ENCODE results near the gene C6orf132. TPM values are rescaled to one million over a fixed set of nuclear protein-coding genes. Genes with fewer than 3 reads are reported as not detected.
A peak's percentile ranks its signal among the peaks of the same experiment; 100 is the strongest.
"Not testable (repeated sequence)": the region's sequence is repeated elsewhere in the genome, so short reads cannot be mapped to it uniquely, and the experiment has no call there.

Gene C6orf132
- total RNA-seq, 2 donors from 2014 or later: 0.26 to 0.65 TPM

- Mint-ChIP-seq H3K27ac (no peak overlapping the region), H3K9me3 (no peaks in the 10 kb centered on the region), H3K4me3 (no peak overlapping the region), H3K36me3 (ENCODE audit: insufficient read depth in 2 of 2) (no peaks in the 10 kb centered on the region), H3K4me1 (ENCODE audit: low read depth) (no peaks in the 10 kb centered on the region), H3K27me3 (ENCODE audit: low read depth) (no peaks in the 10 kb centered on the region)
- DNase-seq (no peak), ATAC-seq (replicated peaks in 1 of 2) (no peak)
These were observed 29.6 kb upstream of the C6orf132 start for GRCh38 chr6:42171813-42172581.

GRCh38 chr6:42169780-42170179 is 27.4 kb upstream of the C6orf132 start:
- H3K9me3 Mint-ChIP-seq; H3K27ac Mint-ChIP-seq; DNase-seq; H3K4me1 Mint-ChIP-seq (ENCODE audit: low read depth); H3K4me3 Mint-ChIP-seq; ATAC-seq (replicated peaks in 1 of 2); H3K27me3 Mint-ChIP-seq (ENCODE audit: low read depth); H3K36me3 Mint-ChIP-seq (ENCODE audit: insufficient read depth in 2 of 2): not testable (repeated sequence)

- ATAC-seq (replicated peaks in 1 of 2) (no peak), DNase-seq (no peak)
- no peak overlapping the region for H3K27ac Mint-ChIP-seq
- H3K36me3 Mint-ChIP-seq (ENCODE audit: insufficient read depth in 2 of 2): no peaks in the 10 kb centered on the region
- H3K4me1 Mint-ChIP-seq (ENCODE audit: low read depth): peaks cover 8% of the 10 kb centered on the region
- H3K9me3 Mint-ChIP-seq: no peaks in the 10 kb centered on the region
- no peak overlapping the region for H3K4me3 Mint-ChIP-seq
- no peaks in the 10 kb centered on the region for H3K27me3 Mint-ChIP-seq (ENCODE audit: low read depth)
These were observed 26.2 kb upstream of the C6orf132 start for GRCh38 chr6:42168650-42169049.

- Mint-ChIP-seq H3K36me3 (ENCODE audit: insufficient read depth in 2 of 2) (no peaks in the 10 kb centered on the region), H3K27me3 (ENCODE audit: low read depth) (peaks cover 4% of the 10 kb centered on the region), H3K27ac (no peak overlapping the region), H3K4me3 (no peak overlapping the region), H3K9me3 (no peaks in the 10 kb centered on the region), H3K4me1 (ENCODE audit: low read depth) (peaks cover 8% of the 10 kb centered on the region)
- ATAC-seq (replicated peaks in 1 of 2) (peak; percentile 91), DNase-seq (peak; percentile 82 to 87)
These were observed 24.2 kb upstream of the C6orf132 start for GRCh38 chr6:42166444-42167141.

- no peaks in the 10 kb centered on the region for H3K9me3 Mint-ChIP-seq
- no peaks in the 10 kb centered on the region for H3K36me3 Mint-ChIP-seq (ENCODE audit: insufficient read depth in 2 of 2)
- DNase-seq: no peak
- peaks cover 16% of the 10 kb centered on the region for H3K27me3 Mint-ChIP-seq (ENCODE audit: low read depth)
- ATAC-seq (replicated peaks in 1 of 2): no peak
- no peak overlapping the region for H3K27ac Mint-ChIP-seq
- H3K4me3 Mint-ChIP-seq: no peak overlapping the region
- H3K4me1 Mint-ChIP-seq (ENCODE audit: low read depth): peaks cover 8% of the 10 kb centered on the region
These were observed 22.6 kb upstream of the C6orf132 start for GRCh38 chr6:42165016-42165415.

GRCh38 chr6:42163981-42164380 is 21.6 kb upstream of the C6orf132 start:
- Mint-ChIP-seq H3K36me3 (ENCODE audit: insufficient read depth in 2 of 2) (no peaks in the 10 kb centered on the region), H3K4me3 (no peak overlapping the region), H3K27ac (no peak overlapping the region), H3K4me1 (ENCODE audit: low read depth) (peaks cover 8% of the 10 kb centered on the region), H3K9me3 (no peaks in the 10 kb centered on the region), H3K27me3 (ENCODE audit: low read depth) (peaks cover 16% of the 10 kb centered on the region)
- ATAC-seq (replicated peaks in 1 of 2) (no peak), DNase-seq (no peak)

GRCh38 chr6:42162812-42163211 is 20.4 kb upstream of the C6orf132 start:
- no peak for DNase-seq
- Mint-ChIP-seq H3K4me3 (no peak overlapping the region), H3K9me3 (no peaks in the 10 kb centered on the region), H3K36me3 (ENCODE audit: insufficient read depth in 2 of 2) (no peaks in the 10 kb centered on the region), H3K27ac (no peak overlapping the region), H3K4me1 (ENCODE audit: low read depth) (peaks cover 8% of the 10 kb centered on the region), H3K27me3 (ENCODE audit: low read depth) (peaks cover 16% of the 10 kb centered on the region)
- no peak for ATAC-seq (replicated peaks in 1 of 2)

- no peak overlapping the region for H3K4me3 Mint-ChIP-seq
- no peak for DNase-seq
- no peak overlapping the region for H3K27ac Mint-ChIP-seq
- H3K27me3 Mint-ChIP-seq (ENCODE audit: low read depth): peaks cover 16% of the 10 kb centered on the region
- H3K4me1 Mint-ChIP-seq (ENCODE audit: low read depth): peaks cover 8% of the 10 kb centered on the region
- H3K9me3 Mint-ChIP-seq: no peaks in the 10 kb centered on the region
- H3K36me3 Mint-ChIP-seq (ENCODE audit: insufficient read depth in 2 of 2): no peaks in the 10 kb centered on the region
- no peak for ATAC-seq (replicated peaks in 1 of 2)
These were observed 20.0 kb upstream of the C6orf132 start for GRCh38 chr6:42162384-42162783.

- DNase-seq (no peak), ATAC-seq (replicated peaks in 1 of 2) (no peak)
- Mint-ChIP-seq H3K9me3 (no peaks in the 10 kb centered on the region), H3K36me3 (ENCODE audit: insufficient read depth in 2 of 2) (no peaks in the 10 kb centered on the region), H3K27me3 (ENCODE audit: low read depth) (peaks cover 16% of the 10 kb centered on the region), H3K27ac (no peak overlapping the region), H3K4me1 (ENCODE audit: low read depth) (no peaks in the 10 kb centered on the region), H3K4me3 (no peak overlapping the region)
These were observed 17.1 kb upstream of the C6orf132 start for GRCh38 chr6:42159431-42160024.

GRCh38 chr6:42158631-42159030 is 16.2 kb upstream of the C6orf132 start:
- Mint-ChIP-seq H3K4me1 (ENCODE audit: low read depth) (no peaks in the 10 kb centered on the region), H3K9me3 (no peaks in the 10 kb centered on the region), H3K36me3 (ENCODE audit: insufficient read depth in 2 of 2) (no peaks in the 10 kb centered on the region)

GRCh38 chr6:42158011-42158410 is 15.6 kb upstream of the C6orf132 start:
- H3K36me3 Mint-ChIP-seq (ENCODE audit: insufficient read depth in 2 of 2): no peaks in the 10 kb centered on the region
- no peaks in the 10 kb centered on the region for H3K4me1 Mint-ChIP-seq (ENCODE audit: low read depth)
- no peak overlapping the region for H3K4me3 Mint-ChIP-seq
- H3K27me3 Mint-ChIP-seq (ENCODE audit: low read depth): peaks cover 16% of the 10 kb centered on the region
- H3K9me3 Mint-ChIP-seq: no peaks in the 10 kb centered on the region
- DNase-seq (no peak), ATAC-seq (replicated peaks in 1 of 2) (no peak)
- no peak overlapping the region for H3K27ac Mint-ChIP-seq

More at GRCh38 chr6:42158631-42159030, 16.2 kb upstream of the C6orf132 start:
- Mint-ChIP-seq H3K27ac (no peak overlapping the region), H3K4me3 (no peak overlapping the region), H3K27me3 (ENCODE audit: low read depth) (peaks cover 16% of the 10 kb centered on the region)
- DNase-seq: no peak
- ATAC-seq (replicated peaks in 1 of 2): no peak

- Mint-ChIP-seq H3K4me3 (no peak overlapping the region), H3K4me1 (ENCODE audit: low read depth) (no peaks in the 10 kb centered on the region)
These were observed 14.2 kb upstream of the C6orf132 start for GRCh38 chr6:42156638-42157037.

GRCh38 chr6:42155293-42155692 is 12.9 kb upstream of the C6orf132 start:
- H3K4me1 Mint-ChIP-seq (ENCODE audit: low read depth): no peaks in the 10 kb centered on the region
- H3K4me3 Mint-ChIP-seq: no peak overlapping the region
- no peak overlapping the region for H3K27ac Mint-ChIP-seq
- no peak for ATAC-seq (replicated peaks in 1 of 2)
- peaks cover 1% of the 10 kb centered on the region for H3K27me3 Mint-ChIP-seq (ENCODE audit: low read depth)
- no peaks in the 10 kb centered on the region for H3K9me3 Mint-ChIP-seq
- no peaks in the 10 kb centered on the region for H3K36me3 Mint-ChIP-seq (ENCODE audit: insufficient read depth in 2 of 2)
- no peak for DNase-seq

More at GRCh38 chr6:42156638-42157037, 14.2 kb upstream of the C6orf132 start:
- no peak for ATAC-seq (replicated peaks in 1 of 2)
- DNase-seq: no peak
- Mint-ChIP-seq H3K36me3 (ENCODE audit: insufficient read depth in 2 of 2) (no peaks in the 10 kb centered on the region), H3K27me3 (ENCODE audit: low read depth) (peaks cover 12% of the 10 kb centered on the region), H3K9me3 (no peaks in the 10 kb centered on the region), H3K27ac (no peak overlapping the region)
